Measurements from ENCODE around the gene OR6Y1.

The OR6Y1 gene

GRCh38 chr1:158506369-158506987 lies 47.7 kb downstream of the OR6Y1 start:
- DNase-seq (ENCODE audit: low spot score), result no peak

- no peak for DNase-seq (ENCODE audit: low spot score)
These were observed 57.8 kb downstream of the OR6Y1 start for GRCh38 chr1:158496374-158496773.

- DNase-seq (ENCODE audit: low spot score), result no peak
These were observed 59.4 kb downstream of the OR6Y1 start for GRCh38 chr1:158494796-158495195.
